Esophagus squamous epithelium (tissue), 4 donors: Measurements from ENCODE around the gene PRR36.

Experiments
- CTCF ChIP-seq, 6 experiments: fragments of 450-650 bp in 4 of 6; fragments of 200-600 bp in 2 of 6; sonication (generic) in 2 of 6; IDR thresholded peaks; one replicate each; pipeline ENCODE4 v1.5.1; 2016 to 2019; ENCODE audit warnings: antibody characterized with exemption in 6 of 6, mild to moderate bottlenecking in 4 of 6, moderate library complexity in 4 of 6
- POLR2A ChIP-seq, 4 donors: fragments of 450-650 bp; IDR thresholded peaks; one replicate each; pipeline ENCODE4 v1.6.1; 2017; ENCODE audit warnings: antibody characterized with exemption in 4 of 4, mild to moderate bottlenecking in 4 of 4, moderate library complexity in 3 of 4

GRCh38 chr19:7883796-7884570 is 9.8 kb upstream of the PRR36 start:
- TF ChIP-seq CTCF (IDR thresholded peaks at IDR 0.05) = no peak
- TF ChIP-seq POLR2A (IDR thresholded peaks at IDR 0.05) = no peak
